Keratinocyte (primary cell): ENCODE measurements around the gene KCNMA1.

ENCODE experiments used
- CTCF ChIP-seq, 3 experiments: IDR thresholded peaks in 1 of 3; conservative IDR thresholded peaks in 1 of 3; optimal IDR thresholded peaks in 1 of 3; 2 replicates in 2 of 3; 3 replicates in 1 of 3; pipeline versions ENCODE3 to v1.5.1; 2011; ENCODE audit warnings: low read length in 3 of 3, mild to moderate bottlenecking in 3 of 3, moderate library complexity in 2 of 3, control low read depth in 1 of 3, inconsistent platforms in 1 of 3; ENCODE audit not compliant: insufficient read depth in 2 of 3; ENCODE audit errors: extremely low read depth in 1 of 3
- EZH2 ChIP-seq: IDR thresholded peaks from one replicate; pipeline ENCODE4 v1.6.1; 2012; ENCODE audit warnings: inconsistent platforms, mild to moderate bottlenecking, low read length, moderate library complexity

- TF ChIP-seq CTCF (optimal IDR thresholded peaks at IDR 0.05 in 1 of 3, IDR thresholded peaks at IDR 0.05 in 1 of 3, conservative IDR thresholded peaks at IDR 0.05 in 1 of 3; ENCODE audit: extremely low read depth in 1 of 3, insufficient read depth in 2 of 3, low read length in 3 of 3) (no peak), EZH2 (no peak)
Measured at GRCh38 chr10:77371848-77372799, 265.5 kb downstream of the KCNMA1 start.
